Suppressor macrophage treated with lipopolysaccharide for 1 hour (primary cell): ENCODE results near the gene GNB1.

Experiments
- DNase-seq, 3 donors: peaks; one replicate each; pipeline ENCODE4 v3.0.0-alpha.2; 2020 to 2022

GNB1 gene

GRCh38 chr1:1922956-1923833, 32.3 kb upstream of the GNB1 start:
- no peak for DNase-seq

GRCh38 chr1:1922702-1922955, 31.7 kb upstream of the GNB1 start:
- no peak for DNase-seq

- no peak for DNase-seq
Observed at GRCh38 chr1:1921901-1922701, 31.2 kb upstream of the GNB1 start.

- DNase-seq = no peak
Observed at GRCh38 chr1:1921459-1921862, 30.6 kb upstream of the GNB1 start.

GRCh38 chr1:1920608-1921458, 29.9 kb upstream of the GNB1 start:
- DNase-seq = no peak

GRCh38 chr1:1920057-1920607, 29.2 kb upstream of the GNB1 start:
- DNase-seq = no peak

GRCh38 chr1:1919304-1920056, 28.6 kb upstream of the GNB1 start:
- peak; percentile 98 to 100 (median 99) for DNase-seq

- DNase-seq = no peak
Observed at GRCh38 chr1:1918901-1919303, 28.0 kb upstream of the GNB1 start, which contains the start of gene TMEM52. TMEM52 (minus strand) TSS chr1:1919279; CDS start chr1:1919265, 14 bp downstream.

GRCh38 chr1:1917995-1918900, 27.4 kb upstream of the GNB1 start:
- DNase-seq = peak; percentile 19 to 40 (median 30)

GRCh38 chr1:1917304-1917976, 26.6 kb upstream of the GNB1 start:
- DNase-seq = no peak

- no peak for DNase-seq
Observed at GRCh38 chr1:1916851-1917251, 26.0 kb upstream of the GNB1 start.

- DNase-seq = no peak
Observed at GRCh38 chr1:1915911-1916840, 25.3 kb upstream of the GNB1 start.

- DNase-seq = no peak
Observed at GRCh38 chr1:1914971-1915692, 24.2 kb upstream of the GNB1 start, which contains the start of gene CALML6. CALML6 (plus strand) TSS chr1:1915260; CDS start chr1:1915281, 21 bp downstream.

- DNase-seq = no peak
Observed at GRCh38 chr1:1914101-1914970, 23.4 kb upstream of the GNB1 start.

- no peak for DNase-seq
Observed at GRCh38 chr1:1911350-1912041, 20.6 kb upstream of the GNB1 start.

- no peak for DNase-seq
Observed at GRCh38 chr1:1910651-1911331, 19.9 kb upstream of the GNB1 start.
